Left hindlimb (tissue), 1 donor: ENCODE results near the gene GCNA.
"Not testable (repeated sequence)": the region's sequence is repeated elsewhere in the genome, so short reads cannot be mapped to it uniquely, and the experiment has no call there.

ENCODE experiments used
- DNase-seq: peaks from one replicate; pipeline ENCODE4 v3.0.0-alpha.2; 2018

GCNA gene

GRCh38 chrX:71650333-71650969 is 72.2 kb downstream of the GCNA start:
- DNase-seq: no peak

DNA sequence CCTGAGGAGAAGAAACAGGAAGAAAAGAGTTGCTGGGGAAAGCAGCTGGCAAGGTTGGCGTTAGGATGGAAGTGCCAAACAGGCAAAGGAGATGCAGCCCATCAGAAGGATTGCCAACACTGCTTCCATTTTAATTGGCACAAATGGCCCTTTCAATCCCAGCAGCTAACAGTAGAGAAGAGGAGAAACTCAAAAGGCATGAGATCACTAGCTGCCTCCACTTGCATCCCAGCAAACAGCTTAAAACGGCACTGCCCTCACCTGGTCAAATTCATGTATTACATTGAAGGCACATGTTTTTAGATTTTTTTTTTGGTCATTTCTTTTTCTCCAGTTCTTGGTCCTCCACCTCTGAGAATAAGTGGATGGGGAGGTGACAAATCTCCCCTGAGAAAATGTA is 74.2 kb downstream of the GCNA start:
- DNase-seq: no peak

GRCh38 chrX:71653344-71653743 is 75.1 kb downstream of the GCNA start:
- DNase-seq: no peak

GRCh38 chrX:71657267-71657666 is 79.0 kb downstream of the GCNA start:
- DNase-seq: no peak

DNA sequence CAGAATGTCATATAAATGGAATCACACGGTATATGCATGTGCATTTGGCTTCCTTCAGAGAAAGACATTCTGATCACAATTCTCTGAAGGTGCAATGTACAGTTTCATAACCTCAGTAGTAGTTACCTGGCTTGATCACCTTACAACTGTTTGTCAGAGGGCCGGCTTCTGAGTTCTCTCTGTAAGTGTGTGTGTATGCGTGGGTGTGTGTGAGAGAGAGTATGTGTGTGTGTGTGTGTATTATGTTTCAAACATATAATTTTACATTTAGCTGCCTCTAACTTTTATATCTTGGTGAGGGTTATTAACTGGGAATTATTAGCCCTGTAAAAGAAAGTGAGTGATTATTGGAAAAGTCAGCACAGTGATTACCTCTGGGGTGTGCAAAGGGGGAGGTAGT is 81.1 kb downstream of the GCNA start:
- no peak for DNase-seq

- no peak for DNase-seq
These were observed 81.7 kb downstream of the GCNA start for GRCh38 chrX:71659959-71660358.

DNA sequence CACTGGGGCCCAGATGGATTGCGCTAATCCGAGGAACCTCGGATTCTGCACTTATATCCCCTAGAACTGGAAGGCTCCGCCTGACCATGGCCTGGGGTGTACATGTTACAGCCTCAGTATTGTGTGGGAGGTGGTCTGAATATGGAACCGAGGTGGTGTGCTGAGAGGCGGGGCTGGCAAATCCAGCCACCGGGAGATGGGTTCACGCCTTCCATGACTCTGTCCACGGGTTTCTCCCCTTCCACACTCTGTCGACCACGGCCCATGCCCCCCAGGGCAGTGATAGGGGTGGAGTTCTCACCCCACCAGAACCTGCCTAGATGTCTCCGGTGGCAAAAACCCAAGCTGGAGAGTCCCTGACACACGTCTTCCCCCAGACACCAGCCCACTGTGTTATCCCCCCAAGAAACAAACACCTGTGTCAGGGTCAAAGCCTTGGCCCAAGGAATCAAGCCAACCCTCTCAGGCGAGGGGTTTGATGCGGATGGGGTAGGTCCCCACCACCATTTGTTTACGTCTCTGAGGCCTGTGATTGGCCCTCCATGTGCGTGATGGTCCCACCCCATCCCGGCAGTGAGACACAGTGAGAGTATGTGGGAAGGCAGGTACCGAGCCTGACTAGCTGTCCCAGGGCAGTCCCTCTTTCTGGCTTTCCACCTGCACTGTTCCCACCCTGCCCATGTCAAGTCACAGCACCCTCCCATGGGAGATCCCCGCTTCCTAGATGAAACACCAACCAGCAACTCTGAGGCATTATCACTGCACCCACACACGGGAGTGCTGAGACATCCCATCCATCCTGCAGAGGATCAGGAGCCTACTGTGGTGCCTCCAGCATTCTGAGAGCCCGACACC is 82.6 kb downstream of the GCNA start:
- no peak for DNase-seq

DNA sequence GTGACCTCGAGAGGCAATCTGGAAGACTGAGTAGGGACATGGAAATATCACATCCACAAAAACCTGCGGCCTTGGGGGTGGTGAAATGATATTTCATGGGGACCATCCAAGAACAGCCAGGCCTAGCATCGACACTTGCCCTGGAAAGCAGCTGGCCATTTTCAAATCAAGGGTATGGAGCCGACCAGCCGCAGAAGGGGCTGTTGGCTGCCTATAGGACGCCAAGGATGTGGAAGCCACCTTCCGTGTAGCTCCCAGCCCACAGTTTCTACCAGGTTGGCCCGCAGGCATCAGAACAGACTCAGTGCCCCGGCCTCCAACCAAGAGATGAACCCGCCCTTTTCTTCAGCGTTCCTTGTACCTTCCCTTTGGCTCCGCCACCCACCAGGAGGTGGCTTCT is 83.7 kb downstream of the GCNA start:
- DNase-seq: no peak

- DNase-seq: not testable (repeated sequence)
These were observed 84.4 kb downstream of the GCNA start for GRCh38 chrX:71662654-71663053.
